ENCODE results near the gene TXLNG. TPM values are rescaled to one million over a fixed set of nuclear protein-coding genes. Genes with fewer than 3 reads are reported as not detected.

Gene TXLNG
- total and polyA plus RNA-seq, 8 donors: 4.7 to 11.3 (median 5.8) TPM

DNA sequence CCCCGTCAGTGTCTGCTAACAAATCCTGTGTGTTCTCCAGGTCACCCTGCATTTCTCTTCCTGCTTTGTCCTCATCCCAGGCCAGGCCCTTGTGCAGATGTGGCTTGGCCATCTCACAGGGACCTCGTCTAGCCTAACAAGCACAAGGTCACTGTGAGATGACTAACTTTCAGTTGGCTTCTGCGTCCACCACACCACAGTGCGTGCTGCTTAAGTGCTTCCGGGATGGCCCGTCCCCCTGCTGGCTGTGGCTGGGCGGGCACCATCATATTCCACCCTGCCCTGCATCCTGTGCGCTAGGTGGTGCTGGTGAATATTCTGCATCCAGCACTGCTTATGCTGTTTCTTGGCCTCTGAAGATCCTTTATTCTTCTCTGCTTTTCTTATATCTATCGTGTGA is 50.1 kb downstream of the TXLNG start:
- Histone ChIP-seq H3K4me3 (no peak overlapping the region), H3K36me3 (peaks cover 0 to 20% (median 0%) of the 10 kb centered on the region in 3 donors), H3K4me1 (no peaks in the 10 kb centered on the region), H3K27me3 (no peaks in the 10 kb centered on the region), H3K9me3 (no peaks in the 10 kb centered on the region), H3K27ac (no peak overlapping the region)
- FAIRE-seq: no peak
- peak in 2 of 6 donors; percentile 10 to 21 for DNase-seq
- intact Hi-C loops (cut with DNase I): no loop called here
- TF ChIP-seq CTCF (IDR thresholded peaks at IDR 0.05): peak in 1 of 4 donors; percentile 14
- 57 to 87% methylated on average over 9 of the region's 9 CpGs for WGBS, 2 donors
- ATAC-seq: peak in 3 of 4 donors; percentile 78 to 82 (median 80)

DNA sequence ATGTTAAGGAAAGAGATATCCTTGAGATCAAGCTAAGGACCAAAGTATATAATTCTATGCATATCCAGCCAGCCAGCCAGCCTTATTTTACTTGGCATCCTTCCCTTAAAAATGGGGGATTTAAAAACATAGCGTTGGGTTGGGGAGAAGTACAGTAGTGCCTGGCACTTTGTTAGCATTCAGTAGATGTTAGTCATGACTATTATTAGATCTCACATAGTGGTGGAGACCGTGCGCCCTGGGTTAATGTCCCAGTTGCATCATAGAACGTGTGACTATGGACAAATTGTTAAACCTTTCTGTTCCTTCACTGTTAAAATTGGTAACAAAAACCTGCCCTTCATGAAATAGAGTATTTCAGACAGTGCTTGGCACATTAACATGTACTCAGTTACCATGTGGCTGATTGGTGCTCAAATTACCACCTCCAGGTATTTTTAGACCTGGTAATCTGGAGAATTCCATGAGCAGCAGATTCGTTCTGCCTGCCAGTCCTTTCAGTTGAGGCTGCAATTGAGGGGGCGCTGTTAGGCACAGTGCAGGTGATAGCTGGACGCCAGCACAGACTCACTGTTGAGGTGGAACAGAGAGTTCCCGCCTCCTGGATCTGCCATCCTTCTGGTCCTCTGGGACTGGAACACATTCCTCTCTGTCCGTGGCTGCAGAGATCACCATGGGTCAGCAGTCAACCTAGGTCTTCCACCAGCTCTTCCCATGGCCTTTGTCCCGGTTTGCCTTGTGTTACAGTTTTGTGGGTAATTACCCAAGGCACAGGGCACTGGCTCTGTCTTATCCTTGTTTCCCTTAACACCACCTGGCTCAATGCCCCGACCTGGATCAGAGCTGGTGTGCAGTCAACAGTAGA is 52.2 kb downstream of the TXLNG start:
- 71 to 85% methylated on average over 11 of the region's 11 CpGs for WGBS, 2 donors
- intact Hi-C loops (cut with DNase I): no loop called here
- Histone ChIP-seq H3K27me3 (no peaks in the 10 kb centered on the region), H3K4me1 (no peaks in the 10 kb centered on the region), H3K9me3 (no peaks in the 10 kb centered on the region), H3K27ac (no peak overlapping the region), H3K36me3 (peaks cover 0 to 20% (median 0%) of the 10 kb centered on the region in 3 donors), H3K4me3 (no peak overlapping the region)
- ATAC-seq: peak in 1 of 4 donors; percentile 31
- no peak for FAIRE-seq
- no peak for DNase-seq
- TF ChIP-seq CTCF (IDR thresholded peaks at IDR 0.05): no peak

DNA sequence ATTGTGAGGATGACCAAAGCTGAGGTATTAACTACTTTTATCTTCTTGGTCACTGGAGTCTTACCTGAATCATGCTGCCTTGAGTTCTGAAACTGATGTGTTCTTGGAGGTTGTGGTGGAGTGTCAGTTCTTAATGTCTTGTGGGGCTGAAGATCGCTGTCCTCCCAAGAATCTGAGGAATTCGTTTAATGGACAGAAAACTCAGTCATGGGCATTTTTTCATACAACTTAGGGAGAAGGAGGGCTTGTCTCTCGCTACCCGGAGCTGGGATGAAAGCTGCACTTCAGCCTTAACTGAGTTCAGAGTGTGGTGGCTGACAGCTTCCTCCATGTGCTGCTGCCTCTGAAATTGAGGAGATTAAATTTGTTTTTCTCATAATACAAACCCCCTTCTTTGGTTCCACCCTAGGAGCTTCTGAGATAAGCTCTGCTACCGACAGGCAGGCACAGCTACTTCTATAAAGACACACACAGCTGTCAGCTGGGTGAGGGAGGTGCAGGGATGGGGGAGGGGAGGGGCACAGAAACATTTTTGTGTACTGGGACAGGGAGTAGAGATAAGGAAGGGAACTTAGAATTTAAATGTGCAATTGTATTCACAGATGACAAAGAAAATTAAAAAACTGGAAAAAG is 53.1 kb downstream of the TXLNG start:
- intact Hi-C loops (cut with DNase I): no loop called here
- FAIRE-seq (no peak), ATAC-seq (no peak), DNase-seq (no peak)
- Histone ChIP-seq H3K27me3 (no peaks in the 10 kb centered on the region), H3K36me3 (peaks cover 0 to 15% (median 0%) of the 10 kb centered on the region in 3 donors), H3K27ac (no peak overlapping the region), H3K4me1 (no peaks in the 10 kb centered on the region), H3K9me3 (no peaks in the 10 kb centered on the region), H3K4me3 (no peak overlapping the region)
- TF ChIP-seq CTCF (IDR thresholded peaks at IDR 0.05): no peak
- WGBS, 2 donors: 66 to 86% methylated on average over 5 of the region's 5 CpGs

- H3K9me3 ChIP-seq: no peaks in the 10 kb centered on the region
- TF ChIP-seq CTCF (IDR thresholded peaks at IDR 0.05): no peak
- 89 to 94% methylated on average over 14 of the region's 14 CpGs for WGBS, 2 donors
- peak in 1 of 4 donors; percentile 11 for ATAC-seq
- intact Hi-C loops (cut with DNase I): loop anchor here in 1 of 3 donors (10.0 kb wide), 1 partner anchor 205 kb away; no protein-coding TSS in a partner anchor
- DNase-seq: no peak
- no peak overlapping the region for H3K27ac ChIP-seq
- H3K4me1 ChIP-seq: no peaks in the 10 kb centered on the region
- H3K27me3 ChIP-seq: no peaks in the 10 kb centered on the region
- no peak for FAIRE-seq
- no peak overlapping the region for H3K4me3 ChIP-seq
- H3K36me3 ChIP-seq: peaks cover 0 to 13% (median 0%) of the 10 kb centered on the region in 3 donors
These were observed 53.7 kb downstream of the TXLNG start for GRCh38 chrX:16839852-16840460.

Measured in pancreas (tissue), 10 donors.